Pancreas (tissue), 10 donors: ENCODE measurements around the gene KSR2. TPM values are rescaled to one million over a fixed set of nuclear protein-coding genes. Genes with fewer than 3 reads are reported as not detected.
A peak's percentile ranks its signal among the peaks of the same experiment; 100 is the strongest.

Experiments
- ATAC-seq, 4 donors: fragments of 200-7000 bp; cut with Tn5 transposase; one replicate each; pipeline versions ENCODE4 v1.8.0 to v1.9.1; 2020; ENCODE audit warnings: mild to moderate bottlenecking in 4 of 4, moderate library complexity in 4 of 4
- DNase-seq, 6 donors: peaks; one replicate each; pipeline ENCODE4 v3.0.0-alpha.2; 2020
- FAIRE-seq: peaks from 2 replicates; lab custom pipeline; 2012; peaks lifted over from hg19 to GRCh38; lab: Jason Lieb, UNC
- H3K27ac ChIP-seq, 4 donors: fragments of 200-600 bp; sonication (generic); 1 replicate in 3 of 4; 2 replicates in 1 of 4; pipeline versions ENCODE4 v1.5.0 to v1.8.0; 2020
- H3K27me3 ChIP-seq, 4 donors: fragments of 200-600 bp; one replicate each; pipeline ENCODE4 v1.8.0; 2021
- H3K36me3 ChIP-seq, 3 donors: fragments of 200-600 bp; sonication (generic) in 1 of 3; one replicate each; pipeline versions ENCODE4 v1.5.0 to v1.8.0; 2020 to 2021
- H3K4me1 ChIP-seq, 3 donors: fragments of 200-600 bp; one replicate each; pipeline ENCODE4 v1.8.0; 2021
- H3K4me3 ChIP-seq, 4 donors: fragments of 200-600 bp; sonication (generic) in 2 of 4; one replicate each; pipeline versions ENCODE4 v1.5.0 to v1.8.0; 2020 to 2021
- H3K9me3 ChIP-seq, 4 donors: fragments of 200-600 bp; one replicate each; pipeline ENCODE4 v1.8.0; 2021
- CTCF ChIP-seq, 4 donors: fragments of 200-600 bp; sonication (generic) in 3 of 4; IDR thresholded peaks; one replicate each; pipeline versions ENCODE4 v1.5.0 to v1.8.0; 2021; ENCODE audit warnings: antibody characterized with exemption in 4 of 4
- WGBS, 2 donors: extraction: QIAGEN DNeasy Blood & Tissue Kit; methylation state at CpG; one replicate each; pipeline ENCODE4 v1.1.7; 2013; 5-methylcytosine and 5-hydroxymethylcytosine counted together
- intact Hi-C, 3 donors: fragments of 100-400 bp; cut with DNase I; formaldehyde crosslinking; loops; one replicate each; pipeline versions ENCODE4 v1.11.1 to v1.14.2; 2022
- polyA plus RNA-seq, 2 donors: library from polyadenylated mRNA; stranded (reverse); fragments of 200-250 nt; gene quantifications; one replicate each; pipeline ENCODE4 v1.2.3, GENCODE V29; 2013
- total RNA-seq, 6 donors: library from RNA; stranded (reverse); fragmentation: NEBNext Ultra II Directional in 4 of 6; extraction: Animal tissue kit (Norgen Biotek cat#: 25700) in 4 of 6; gene quantifications; one replicate each; pipeline versions ENCODE4 v1.2.1 to v1.2.4, GENCODE V29; 2021 to 2023
- donor health status: healthy with polysubstance abuse.
- donor health status: DM: no; HTN: no; CAD: no; lungs with moderate emphysema.
- donor health status: DM: no; HTN: no; CAD: no.
- donor health status: control.
- donor health status: control.
- donor health status: Bipolar disorder and iron deficiency.
- donor health status: DM: yes; HTN: yes; CAD: no.
- donor health status: DM: no; HTN: no; CAD: no.
- donor health status: DM: no; HTN: no; CAD: no.
- donor health status: DM: yes; HTN: yes; CAD: no.

The KSR2 gene
- total and polyA plus RNA-seq, 8 donors: 0.68 to 1.8 (median 1.3) TPM

GRCh38 chr12:117502633-117503032 lies 466.2 kb downstream of the KSR2 start:
- H3K27ac ChIP-seq: peak overlapping the region in 1 of 4 donors; percentile 41
- peak in 1 of 6 donors; percentile 25 for DNase-seq
- no peaks in the 10 kb centered on the region for H3K9me3 ChIP-seq
- no peaks in the 10 kb centered on the region for H3K27me3 ChIP-seq
- peaks cover 10 to 31% (median 14%) of the 10 kb centered on the region in 3 donors for H3K4me1 ChIP-seq
- WGBS, 2 donors: 26 to 32% methylated on average over 2 of the region's 2 CpGs
- no peaks in the 10 kb centered on the region for H3K36me3 ChIP-seq
- H3K4me3 ChIP-seq: no peak overlapping the region
- TF ChIP-seq CTCF (IDR thresholded peaks at IDR 0.05): no peak
- peak in 3 of 4 donors; percentile 55 to 65 (median 64) for ATAC-seq
- FAIRE-seq: no peak
- intact Hi-C loops: no loop called here

- Histone ChIP-seq H3K9me3 (no peaks in the 10 kb centered on the region), H3K4me1 (peaks cover 10 to 31% (median 11%) of the 10 kb centered on the region in 3 donors), H3K36me3 (no peaks in the 10 kb centered on the region), H3K27ac (peak overlapping the region in 1 of 4 donors; percentile 41), H3K4me3 (no peak overlapping the region), H3K27me3 (no peaks in the 10 kb centered on the region)
- no peak for TF ChIP-seq CTCF (IDR thresholded peaks at IDR 0.05)
- intact Hi-C loops: no loop called here
- no peak for FAIRE-seq
- no peak for ATAC-seq
- DNase-seq: no peak
- 42 to 47% methylated on average over 4 of the region's 4 CpGs for WGBS, 2 donors
These were observed 466.6 kb downstream of the KSR2 start for GRCh38 chr12:117502233-117502632.

- Histone ChIP-seq H3K27ac (peak overlapping the region in 1 of 4 donors; percentile 41), H3K27me3 (no peaks in the 10 kb centered on the region), H3K4me3 (no peak overlapping the region), H3K9me3 (no peaks in the 10 kb centered on the region), H3K4me1 (peaks cover 10 to 31% (median 11%) of the 10 kb centered on the region in 3 donors), H3K36me3 (no peaks in the 10 kb centered on the region)
- FAIRE-seq (no peak), ATAC-seq (peak; percentile 89 to 95 (median 92)), DNase-seq (peak; percentile 58 to 84 (median 70))
- TF ChIP-seq CTCF (IDR thresholded peaks at IDR 0.05): no peak
- intact Hi-C loops: no loop called here
- WGBS, 2 donors: 28 to 30% methylated on average over 7 of the region's 7 CpGs
These were observed 467.5 kb downstream of the KSR2 start for GRCh38 chr12:117501076-117501869.

GRCh38 chr12:117499759-117500485 lies 468.9 kb downstream of the KSR2 start:
- DNase-seq: no peak
- H3K27me3 ChIP-seq: no peaks in the 10 kb centered on the region
- no peaks in the 10 kb centered on the region for H3K9me3 ChIP-seq
- peaks cover 10 to 37% (median 17%) of the 10 kb centered on the region in 3 donors for H3K4me1 ChIP-seq
- H3K4me3 ChIP-seq: no peak overlapping the region
- no peak overlapping the region for H3K27ac ChIP-seq
- TF ChIP-seq CTCF (IDR thresholded peaks at IDR 0.05): no peak
- ATAC-seq: no peak
- no peaks in the 10 kb centered on the region for H3K36me3 ChIP-seq
- WGBS, 2 donors: 55 to 58% methylated on average over 8 of the region's 8 CpGs
- no peak for FAIRE-seq
- intact Hi-C loops: no loop called here
